ENCODE results near the gene PPP1R14B. TPM values are rescaled to one million over a fixed set of nuclear protein-coding genes. Genes with fewer than 3 reads are reported as not detected.

The PPP1R14B gene
- 100 to 1,000 TPM; 113 to 234 TPM for total RNA-seq

GRCh38 chr11:64246871-64247728, at the start of gene PPP1R14B:
Gene PPP1R14B (minus strand): TSS chr11:64246943. CDS start chr11:64246673, 270 bp downstream.
- Histone ChIP-seq H3K4me3 (peak within 1 kb of the TSS; percentile 68), H3K9ac (ENCODE audit: low read depth in 2 of 2, low read length in 2 of 2) (peak within 1 kb of the TSS; percentile 92 to 100), H3K9me3 (no peaks in the 10 kb centered on the region), H3K27ac (peak within 1 kb of the TSS; percentile 90), H3K4me1 (peaks cover 4% of the 10 kb centered on the region), H3K27me3 (no peaks in the 10 kb centered on the region), H3K36me3 (no peaks in the 10 kb centered on the region)
- peak; percentile 90 for DNase-seq
- no peak for TF ChIP-seq CTCF (IDR thresholded peaks at IDR 0.05)
- intact Hi-C loops (cut with DNase I) = no loop called here

- intact Hi-C loops (cut with DNase I) = no loop called here
- TF ChIP-seq CTCF (IDR thresholded peaks at IDR 0.05) = no peak
- Histone ChIP-seq H3K4me1 (peaks cover 23% of the 10 kb centered on the region), H3K36me3 (no peaks in the 10 kb centered on the region), H3K9me3 (no peaks in the 10 kb centered on the region), H3K9ac (ENCODE audit: low read depth in 2 of 2, low read length in 2 of 2) (no peak overlapping the region), H3K4me3 (no peak overlapping the region), H3K27me3 (peaks cover 78% of the 10 kb centered on the region), H3K27ac (no peak overlapping the region)
- no peak for DNase-seq
Observed at GRCh38 chr11:64296236-64296635, 49.5 kb upstream of the PPP1R14B start.

GRCh38 chr11:64295760-64296159, 49.0 kb upstream of the PPP1R14B start:
- H3K27me3 ChIP-seq = peaks cover 83% of the 10 kb centered on the region
- no peak overlapping the region for H3K4me3 ChIP-seq
- TF ChIP-seq CTCF (IDR thresholded peaks at IDR 0.05) = no peak
- no peak overlapping the region for H3K27ac ChIP-seq
- no peaks in the 10 kb centered on the region for H3K36me3 ChIP-seq
- intact Hi-C loops (cut with DNase I) = no loop called here
- H3K9me3 ChIP-seq = no peaks in the 10 kb centered on the region
- no peak overlapping the region for H3K9ac ChIP-seq (ENCODE audit: low read depth in 2 of 2, low read length in 2 of 2)
- peaks cover 21% of the 10 kb centered on the region for H3K4me1 ChIP-seq
- DNase-seq = no peak

- peaks cover 85% of the 10 kb centered on the region for H3K27me3 ChIP-seq
- no peaks in the 10 kb centered on the region for H3K36me3 ChIP-seq
- DNase-seq = no peak
- H3K4me1 ChIP-seq = peaks cover 11% of the 10 kb centered on the region
- H3K9ac ChIP-seq (ENCODE audit: low read depth in 2 of 2, low read length in 2 of 2) = no peak overlapping the region
- no peak overlapping the region for H3K27ac ChIP-seq
- intact Hi-C loops (cut with DNase I) = no loop called here
- TF ChIP-seq CTCF (IDR thresholded peaks at IDR 0.05) = no peak
- H3K4me3 ChIP-seq = no peak overlapping the region
- no peaks in the 10 kb centered on the region for H3K9me3 ChIP-seq
Observed at GRCh38 chr11:64294774-64295173, 48.0 kb upstream of the PPP1R14B start.

DNA sequence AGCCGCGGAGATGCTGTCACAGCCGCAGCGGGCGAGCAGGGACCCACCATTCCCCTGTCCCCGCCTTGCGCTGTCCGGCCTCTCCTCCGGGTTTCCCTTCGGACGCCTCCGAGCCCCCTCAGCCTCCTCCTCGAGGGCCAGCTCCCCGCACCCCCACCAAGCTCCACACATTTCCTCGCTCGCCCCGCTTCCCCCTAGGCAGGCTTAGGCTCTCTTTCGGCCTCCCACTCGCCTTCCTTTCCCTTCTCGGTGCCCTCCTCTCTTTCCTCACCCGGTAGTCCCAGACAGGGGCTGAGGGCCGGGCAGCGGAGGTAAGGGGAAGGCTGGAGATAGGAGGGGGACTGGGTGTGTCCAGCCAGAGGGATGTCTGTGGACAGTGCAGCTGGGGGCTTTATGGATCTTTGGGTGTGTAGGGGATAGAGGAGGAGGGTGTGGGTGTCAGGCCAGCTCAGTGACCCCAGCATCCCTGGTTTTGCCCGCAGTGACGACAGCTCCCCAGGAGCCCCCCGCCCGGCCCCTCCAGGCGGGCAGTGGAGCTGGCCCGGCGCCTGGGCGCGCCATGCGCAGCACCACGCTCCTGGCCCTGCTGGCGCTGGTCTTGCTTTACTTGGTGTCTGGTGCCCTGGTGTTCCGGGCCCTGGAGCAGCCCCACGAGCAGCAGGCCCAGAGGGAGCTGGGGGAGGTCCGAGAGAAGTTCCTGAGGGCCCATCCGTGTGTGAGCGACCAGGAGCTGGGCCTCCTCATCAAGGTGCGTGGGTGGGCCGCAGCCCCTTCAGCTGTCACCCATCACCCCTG, 45.9 kb upstream of the PPP1R14B start:
- intact Hi-C loops (cut with DNase I) = no loop called here
- peak overlapping the region; percentile 19 for H3K4me3 ChIP-seq
- H3K27me3 ChIP-seq = peaks cover 64% of the 10 kb centered on the region
- H3K27ac ChIP-seq = no peak overlapping the region
- H3K9me3 ChIP-seq = no peaks in the 10 kb centered on the region
- no peak for DNase-seq
- no peak for TF ChIP-seq CTCF (IDR thresholded peaks at IDR 0.05)
- H3K9ac ChIP-seq (ENCODE audit: low read depth in 2 of 2, low read length in 2 of 2) = peak overlapping the region in 1 of 2 donors; percentile 43
- peaks cover 3% of the 10 kb centered on the region for H3K4me1 ChIP-seq
- no peaks in the 10 kb centered on the region for H3K36me3 ChIP-seq
